PFSK-1 (cell line): ENCODE results near the gene LIN9.

Experiments used
- FOXP2 ChIP-seq: optimal IDR thresholded peaks from 2 replicates; pipeline ENCODE3; 2011; ENCODE audit warnings: borderline replicate concordance, control low read depth, inconsistent platforms; ENCODE audit not compliant: insufficient read depth; ENCODE audit errors: extremely low read length, extremely low read depth
- POLR2AphosphoS5 ChIP-seq: IDR thresholded peaks from 2 replicates; pipeline ENCODE4 v1.6.1; 2012; ENCODE audit warnings: low read depth, mild to moderate bottlenecking, control low read depth, low read length, moderate library complexity
- SIN3A ChIP-seq: IDR thresholded peaks from 2 replicates; pipeline ENCODE4 v1.6.1; 2012; ENCODE audit warnings: mild to moderate bottlenecking, low read length, moderate library complexity, borderline replicate concordance; ENCODE audit not compliant: insufficient read depth
- TAF1 ChIP-seq: IDR thresholded peaks from 2 replicates; pipeline ENCODE4 v1.6.1; 2012; ENCODE audit warnings: low read length, control low read depth, borderline replicate concordance; ENCODE audit not compliant: insufficient read depth
- TF ChIP-seq, protein P1 (sequence below), 2 experiments: IDR thresholded peaks; 2 replicates each; pipeline versions ENCODE4 v1.6.1 to v1.8.0; 2011 to 2012; ENCODE audit warnings: low read depth in 2 of 2, low read length in 2 of 2, control low read depth in 1 of 2, inconsistent platforms in 1 of 2, mild to moderate bottlenecking in 1 of 2, moderate library complexity in 1 of 2; ENCODE audit not compliant: insufficient read depth in 1 of 2

The LIN9 gene

DNA sequence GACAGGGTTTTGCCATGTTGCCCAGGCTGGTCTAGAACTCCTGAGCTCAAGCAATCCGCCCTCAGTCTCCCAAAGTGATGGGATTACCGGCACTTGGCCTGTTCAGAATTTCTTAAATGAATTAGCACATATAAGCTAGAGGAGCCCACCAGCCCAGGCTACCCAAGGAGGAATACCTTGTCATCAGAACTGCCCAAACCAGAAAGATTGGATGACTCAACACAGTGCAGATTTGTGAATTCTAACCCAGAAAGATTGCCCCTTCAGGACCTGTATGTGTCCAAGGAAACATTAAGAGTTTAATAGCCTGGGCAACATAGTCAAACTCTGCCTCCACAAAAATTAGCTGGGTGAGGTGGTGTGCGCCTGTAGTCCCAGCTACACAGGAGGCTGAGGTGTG lies 14.0 kb upstream of the LIN9 start:
- TF ChIP-seq FOXP2 (no peak), POLR2AphosphoS5 (no peak), SIN3A (no peak), TAF1 (no peak)
- TF ChIP-seq, protein P1, sequence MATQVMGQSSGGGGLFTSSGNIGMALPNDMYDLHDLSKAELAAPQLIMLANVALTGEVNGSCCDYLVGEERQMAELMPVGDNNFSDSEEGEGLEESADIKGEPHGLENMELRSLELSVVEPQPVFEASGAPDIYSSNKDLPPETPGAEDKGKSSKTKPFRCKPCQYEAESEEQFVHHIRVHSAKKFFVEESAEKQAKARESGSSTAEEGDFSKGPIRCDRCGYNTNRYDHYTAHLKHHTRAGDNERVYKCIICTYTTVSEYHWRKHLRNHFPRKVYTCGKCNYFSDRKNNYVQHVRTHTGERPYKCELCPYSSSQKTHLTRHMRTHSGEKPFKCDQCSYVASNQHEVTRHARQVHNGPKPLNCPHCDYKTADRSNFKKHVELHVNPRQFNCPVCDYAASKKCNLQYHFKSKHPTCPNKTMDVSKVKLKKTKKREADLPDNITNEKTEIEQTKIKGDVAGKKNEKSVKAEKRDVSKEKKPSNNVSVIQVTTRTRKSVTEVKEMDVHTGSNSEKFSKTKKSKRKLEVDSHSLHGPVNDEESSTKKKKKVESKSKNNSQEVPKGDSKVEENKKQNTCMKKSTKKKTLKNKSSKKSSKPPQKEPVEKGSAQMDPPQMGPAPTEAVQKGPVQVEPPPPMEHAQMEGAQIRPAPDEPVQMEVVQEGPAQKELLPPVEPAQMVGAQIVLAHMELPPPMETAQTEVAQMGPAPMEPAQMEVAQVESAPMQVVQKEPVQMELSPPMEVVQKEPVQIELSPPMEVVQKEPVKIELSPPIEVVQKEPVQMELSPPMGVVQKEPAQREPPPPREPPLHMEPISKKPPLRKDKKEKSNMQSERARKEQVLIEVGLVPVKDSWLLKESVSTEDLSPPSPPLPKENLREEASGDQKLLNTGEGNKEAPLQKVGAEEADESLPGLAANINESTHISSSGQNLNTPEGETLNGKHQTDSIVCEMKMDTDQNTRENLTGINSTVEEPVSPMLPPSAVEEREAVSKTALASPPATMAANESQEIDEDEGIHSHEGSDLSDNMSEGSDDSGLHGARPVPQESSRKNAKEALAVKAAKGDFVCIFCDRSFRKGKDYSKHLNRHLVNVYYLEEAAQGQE (IDR thresholded peaks at IDR 0.05; ENCODE audit: insufficient read depth in 1 of 2, low read depth in 2 of 2, low read length in 2 of 2), result no peak

DNA sequence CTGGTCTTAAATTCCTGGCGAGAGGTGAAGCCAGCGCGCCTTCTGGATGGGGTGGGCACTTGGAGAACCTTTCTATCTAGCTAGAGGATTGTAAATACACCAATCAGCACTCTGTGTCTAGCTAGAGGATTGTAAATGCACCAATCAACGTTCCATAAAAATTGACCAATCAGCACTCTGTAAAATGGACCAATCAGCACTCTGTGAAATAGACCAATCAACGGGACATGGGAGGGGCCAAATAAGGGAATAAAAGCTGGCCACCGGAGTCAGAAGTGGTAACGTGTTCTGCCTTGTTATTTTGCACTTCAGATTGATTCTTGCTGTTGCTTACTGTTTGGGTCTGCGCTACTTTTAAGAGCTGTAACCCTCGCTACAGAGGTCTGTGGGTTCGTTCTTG lies 12.0 kb upstream of the LIN9 start:
- TF ChIP-seq SIN3A, result no peak
- TF ChIP-seq, protein P1 (IDR thresholded peaks at IDR 0.05; ENCODE audit: insufficient read depth in 1 of 2, low read depth in 2 of 2, low read length in 2 of 2), result no peak
- no peak for TF ChIP-seq TAF1
- TF ChIP-seq POLR2AphosphoS5, result no peak
- TF ChIP-seq FOXP2, result no peak

DNA sequence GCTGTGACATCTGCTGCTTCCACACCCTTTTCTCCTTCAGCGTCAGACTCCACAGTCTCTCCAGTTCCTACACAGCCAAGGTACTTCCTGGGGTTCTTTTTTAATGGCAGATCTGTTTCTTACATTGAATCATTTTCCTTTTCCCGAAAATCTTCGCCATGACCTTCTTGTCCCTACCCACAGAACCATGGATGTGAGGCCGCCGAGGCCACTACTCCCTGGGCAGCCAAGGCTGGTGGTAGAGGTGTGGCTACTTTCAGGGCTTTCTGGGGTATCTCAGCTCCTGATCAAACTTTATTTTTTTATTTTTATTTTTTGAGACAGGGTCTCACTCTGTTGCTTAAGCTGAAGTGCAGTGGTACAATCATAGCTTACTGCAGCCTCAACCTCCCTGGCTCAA lies 9.5 kb upstream of the LIN9 start:
- TF ChIP-seq, protein P1 (IDR thresholded peaks at IDR 0.05; ENCODE audit: insufficient read depth in 1 of 2, low read depth in 2 of 2, low read length in 2 of 2), result no peak
- TF ChIP-seq POLR2AphosphoS5 (no peak), SIN3A (no peak), FOXP2 (no peak), TAF1 (no peak)

DNA sequence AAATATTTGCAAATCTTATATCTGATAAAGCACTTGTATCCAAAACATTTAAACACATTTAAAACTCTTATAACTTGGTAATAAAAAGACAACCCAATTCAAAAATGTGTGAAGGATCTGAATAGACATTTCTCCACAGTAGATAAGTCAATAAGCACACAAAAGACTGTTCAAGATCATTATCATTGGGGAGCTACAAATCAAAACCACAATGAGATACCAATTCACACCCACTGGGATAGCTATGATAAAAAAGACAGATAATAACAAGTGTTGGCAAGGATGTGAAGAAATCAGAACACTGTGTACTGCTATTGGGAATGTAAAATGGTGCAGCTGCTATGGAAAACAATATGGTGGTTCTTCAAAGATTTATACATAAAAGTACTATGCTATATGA lies 5.1 kb upstream of the LIN9 start:
- no peak for TF ChIP-seq POLR2AphosphoS5
- no peak for TF ChIP-seq SIN3A
- TF ChIP-seq TAF1, result no peak
- TF ChIP-seq, protein P1 (IDR thresholded peaks at IDR 0.05; ENCODE audit: insufficient read depth in 1 of 2, low read depth in 2 of 2, low read length in 2 of 2), result no peak
- TF ChIP-seq FOXP2, result no peak

DNA sequence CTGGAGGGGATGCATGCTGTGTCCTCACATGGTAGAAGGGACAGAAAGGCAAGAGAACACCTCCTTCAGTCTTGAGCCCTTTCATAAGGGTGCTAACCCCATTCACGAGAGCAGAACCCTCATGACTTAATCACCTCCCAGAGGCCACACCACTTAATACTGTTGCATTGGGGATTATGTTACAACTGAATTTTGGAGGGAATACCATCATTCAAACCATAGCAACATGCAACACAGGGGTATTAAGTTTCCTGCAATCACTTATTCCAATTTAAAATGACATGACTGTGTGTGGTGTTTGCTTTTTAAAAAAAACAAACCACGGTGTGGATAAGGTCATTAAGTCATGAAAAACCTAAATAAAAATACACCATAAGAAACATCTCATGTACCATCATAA lies 3.1 kb upstream of the LIN9 start:
- TF ChIP-seq POLR2AphosphoS5, result no peak
- no peak for TF ChIP-seq SIN3A
- TF ChIP-seq TAF1, result no peak
- TF ChIP-seq FOXP2, result no peak
- TF ChIP-seq, protein P1 (IDR thresholded peaks at IDR 0.05; ENCODE audit: insufficient read depth in 1 of 2, low read depth in 2 of 2, low read length in 2 of 2), result no peak
